Choroid plexus epithelial cell (primary cell): Measurements from ENCODE around the gene ERBB2.

Experiments used
- DNase-seq: peaks from one replicate; pipeline ENCODE4 v3.0.0-alpha.2; 2010; ENCODE audit warnings: low read depth
- H3K4me3 ChIP-seq: 2 replicates; pipeline ENCODE4 v1.5.1; 2011; ENCODE audit warnings: low read depth, mild to moderate bottlenecking, control low read depth, low read length, moderate library complexity
- TF ChIP-seq, protein P1 (sequence below): conservative IDR thresholded peaks from 2 replicates; pipeline ENCODE4 v1.5.1; 2011; ENCODE audit warnings: low read depth, mild to moderate bottlenecking, control low read depth, inconsistent platforms, low read length, moderate library complexity

ERBB2 gene

DNA sequence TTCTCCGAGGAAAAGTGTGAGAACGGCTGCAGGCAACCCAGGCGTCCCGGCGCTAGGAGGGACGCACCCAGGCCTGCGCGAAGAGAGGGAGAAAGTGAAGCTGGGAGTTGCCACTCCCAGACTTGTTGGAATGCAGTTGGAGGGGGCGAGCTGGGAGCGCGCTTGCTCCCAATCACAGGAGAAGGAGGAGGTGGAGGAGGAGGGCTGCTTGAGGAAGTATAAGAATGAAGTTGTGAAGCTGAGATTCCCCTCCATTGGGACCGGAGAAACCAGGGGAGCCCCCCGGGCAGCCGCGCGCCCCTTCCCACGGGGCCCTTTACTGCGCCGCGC is at the start of gene ERBB2:
Gene ERBB2, plus strand, starts transcription at position 247 of the 330 bp plus-strand sequence. CDS start 175 bp downstream, outside the sequence.
- TF ChIP-seq, protein P1, sequence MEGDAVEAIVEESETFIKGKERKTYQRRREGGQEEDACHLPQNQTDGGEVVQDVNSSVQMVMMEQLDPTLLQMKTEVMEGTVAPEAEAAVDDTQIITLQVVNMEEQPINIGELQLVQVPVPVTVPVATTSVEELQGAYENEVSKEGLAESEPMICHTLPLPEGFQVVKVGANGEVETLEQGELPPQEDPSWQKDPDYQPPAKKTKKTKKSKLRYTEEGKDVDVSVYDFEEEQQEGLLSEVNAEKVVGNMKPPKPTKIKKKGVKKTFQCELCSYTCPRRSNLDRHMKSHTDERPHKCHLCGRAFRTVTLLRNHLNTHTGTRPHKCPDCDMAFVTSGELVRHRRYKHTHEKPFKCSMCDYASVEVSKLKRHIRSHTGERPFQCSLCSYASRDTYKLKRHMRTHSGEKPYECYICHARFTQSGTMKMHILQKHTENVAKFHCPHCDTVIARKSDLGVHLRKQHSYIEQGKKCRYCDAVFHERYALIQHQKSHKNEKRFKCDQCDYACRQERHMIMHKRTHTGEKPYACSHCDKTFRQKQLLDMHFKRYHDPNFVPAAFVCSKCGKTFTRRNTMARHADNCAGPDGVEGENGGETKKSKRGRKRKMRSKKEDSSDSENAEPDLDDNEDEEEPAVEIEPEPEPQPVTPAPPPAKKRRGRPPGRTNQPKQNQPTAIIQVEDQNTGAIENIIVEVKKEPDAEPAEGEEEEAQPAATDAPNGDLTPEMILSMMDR = no peak
- H3K4me3 ChIP-seq = peak within 1 kb of the TSS; percentile 82
- peak; percentile 80 for DNase-seq

DNA sequence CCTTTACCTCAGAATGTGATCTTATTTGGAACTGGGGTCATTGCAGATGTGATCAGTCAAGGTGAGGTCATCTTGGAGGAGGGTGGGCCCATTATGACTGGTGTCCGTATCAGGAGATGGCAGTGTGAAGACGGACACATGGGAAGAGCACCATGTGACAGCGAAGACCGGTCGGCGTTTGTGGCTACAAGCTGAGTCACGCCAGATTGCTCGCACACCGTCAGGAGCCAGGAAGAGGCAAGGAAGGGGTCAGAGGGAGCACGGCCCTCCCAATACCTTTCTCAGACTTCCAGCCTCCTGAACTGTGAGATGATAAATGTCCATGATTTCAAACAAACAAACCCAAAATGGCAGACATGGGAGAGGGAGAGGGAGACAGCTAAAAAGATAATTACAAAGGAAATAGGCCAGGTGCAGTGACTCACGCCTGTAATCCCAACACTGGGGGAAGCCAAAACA is 49.7 kb upstream of the ERBB2 start:
- TF ChIP-seq, protein P1 = no peak

DNA sequence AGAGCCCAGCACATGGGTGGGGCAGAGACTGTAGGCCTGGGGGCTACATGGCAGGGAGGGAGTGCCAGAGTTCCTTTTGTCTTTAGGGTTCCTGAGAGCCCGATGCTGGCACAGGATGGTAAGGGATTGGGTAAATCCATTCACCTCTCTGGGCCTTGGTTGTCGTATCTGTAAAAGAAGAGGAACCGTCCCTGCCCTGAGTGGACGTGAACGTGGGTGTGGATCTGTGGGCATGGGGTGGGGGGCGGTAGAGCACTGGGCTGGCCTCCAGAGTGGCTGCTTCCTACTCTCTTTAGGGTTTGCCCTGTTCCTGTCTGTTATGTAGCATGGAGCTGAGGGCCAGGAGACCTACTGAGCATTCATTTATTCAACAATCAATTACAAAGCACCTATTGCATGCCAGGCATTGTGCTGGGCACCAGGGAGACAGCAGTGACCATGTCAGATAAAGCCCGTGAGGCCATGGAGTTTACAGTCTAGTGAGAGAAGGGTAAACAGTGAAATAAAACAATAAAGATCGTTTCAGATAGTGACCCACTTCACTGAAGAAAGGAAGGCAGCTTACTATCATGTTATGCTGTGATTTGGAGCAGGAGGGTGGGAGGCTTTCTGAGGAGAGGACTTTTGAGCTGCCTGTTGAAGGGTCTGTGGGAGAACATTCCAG is 47.8 kb upstream of the ERBB2 start:
- DNase-seq = no peak
- no peak overlapping the region for H3K4me3 ChIP-seq
- TF ChIP-seq, protein P1 = no peak

More for the DNA sequence above, 49.7 kb upstream of the ERBB2 start:
- H3K4me3 ChIP-seq = no peak overlapping the region
- no peak for DNase-seq

DNA sequence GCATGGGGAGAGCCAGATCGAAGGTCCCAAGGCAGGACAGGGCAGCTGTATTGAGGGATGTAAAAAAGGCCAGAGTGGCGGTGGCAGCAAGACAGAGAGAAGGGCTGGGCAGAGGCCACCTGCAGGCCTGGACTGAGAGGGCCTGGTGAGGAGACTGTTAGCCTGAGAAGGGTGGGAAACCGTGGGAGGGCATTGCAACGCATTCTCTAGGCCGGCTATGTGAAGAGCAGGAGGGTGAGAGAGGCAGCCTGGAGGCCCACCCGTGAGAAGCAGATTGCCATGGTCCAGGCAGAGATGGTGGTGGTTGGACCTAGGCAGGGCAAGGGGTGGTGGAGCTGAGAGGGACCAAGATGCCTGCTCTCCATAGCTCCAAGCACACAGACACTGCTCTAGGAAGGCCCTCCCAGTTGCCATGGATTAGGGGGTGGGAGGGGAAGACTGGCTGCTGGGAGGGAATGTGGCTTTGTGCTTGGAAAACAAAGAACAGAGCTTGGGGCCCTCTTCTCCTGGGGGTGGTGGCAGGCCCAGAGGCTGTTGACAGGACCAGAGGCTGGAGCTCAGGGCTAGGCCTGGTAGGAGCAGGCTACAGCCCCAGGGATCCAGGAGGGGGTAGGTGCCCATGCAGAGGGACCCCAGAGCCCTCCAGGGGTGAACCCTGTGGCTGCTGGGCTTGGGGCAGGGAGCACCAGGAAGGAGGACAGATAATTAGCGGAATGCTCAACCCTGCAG is 47.1 kb upstream of the ERBB2 start:
- DNase-seq = no peak
- TF ChIP-seq, protein P1 = no peak

DNA sequence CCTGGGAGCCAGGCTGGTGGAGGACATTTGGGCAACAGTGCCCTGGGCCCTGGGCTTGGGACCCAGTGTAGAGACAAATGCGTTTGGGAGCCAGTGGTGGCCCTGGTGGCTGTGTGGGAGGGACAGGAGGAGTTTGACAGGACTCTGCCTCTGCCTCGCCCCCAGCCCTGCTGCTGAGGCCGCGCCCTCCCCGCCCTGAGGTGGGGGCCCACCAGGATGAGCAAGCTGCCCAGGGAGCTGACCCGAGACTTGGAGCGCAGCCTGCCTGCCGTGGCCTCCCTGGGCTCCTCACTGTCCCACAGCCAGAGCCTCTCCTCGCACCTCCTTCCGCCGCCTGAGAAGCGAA is 46.6 kb upstream of the ERBB2 start:
- TF ChIP-seq, protein P1 = no peak
- no peak for DNase-seq
- H3K4me3 ChIP-seq = no peak overlapping the region

More for the DNA sequence above, 47.1 kb upstream of the ERBB2 start:
- no peak overlapping the region for H3K4me3 ChIP-seq

DNA sequence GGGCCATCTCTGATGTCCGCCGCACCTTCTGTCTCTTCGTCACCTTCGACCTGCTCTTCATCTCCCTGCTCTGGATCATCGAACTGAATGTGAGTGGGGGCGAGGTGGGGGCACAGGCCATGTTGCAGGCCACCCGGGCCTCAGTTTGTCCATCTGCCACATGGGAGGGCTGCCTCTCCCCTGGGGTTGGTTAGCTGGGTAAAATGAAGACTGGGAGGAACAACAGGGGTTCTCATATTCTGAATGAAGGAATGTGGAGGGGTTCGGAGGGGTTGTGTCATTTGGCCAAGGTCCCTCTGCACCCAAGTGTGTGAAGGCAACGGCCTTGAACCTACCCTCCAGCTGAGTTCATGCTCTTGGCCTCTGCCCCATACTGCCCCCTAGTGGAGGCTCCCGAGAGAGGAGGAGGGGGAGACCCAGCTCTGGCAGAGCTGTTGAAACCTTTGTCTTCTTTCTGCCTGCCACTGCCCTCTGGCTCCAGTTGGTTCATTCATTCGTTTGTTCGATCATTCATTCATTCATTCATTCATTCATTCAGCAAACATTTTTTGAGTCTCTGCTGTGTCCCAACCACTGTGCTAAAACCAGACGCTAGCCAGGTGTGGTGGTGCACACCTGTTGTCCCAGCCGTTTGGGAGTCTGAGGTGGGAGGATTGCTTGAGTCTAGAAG is 46.1 kb upstream of the ERBB2 start:
- H3K4me3 ChIP-seq = no peak overlapping the region
- peak; percentile 37 for DNase-seq
- TF ChIP-seq, protein P1 = peak; percentile 90
